ENCODE results near the gene SETD1A.

Gene SETD1A

DNA sequence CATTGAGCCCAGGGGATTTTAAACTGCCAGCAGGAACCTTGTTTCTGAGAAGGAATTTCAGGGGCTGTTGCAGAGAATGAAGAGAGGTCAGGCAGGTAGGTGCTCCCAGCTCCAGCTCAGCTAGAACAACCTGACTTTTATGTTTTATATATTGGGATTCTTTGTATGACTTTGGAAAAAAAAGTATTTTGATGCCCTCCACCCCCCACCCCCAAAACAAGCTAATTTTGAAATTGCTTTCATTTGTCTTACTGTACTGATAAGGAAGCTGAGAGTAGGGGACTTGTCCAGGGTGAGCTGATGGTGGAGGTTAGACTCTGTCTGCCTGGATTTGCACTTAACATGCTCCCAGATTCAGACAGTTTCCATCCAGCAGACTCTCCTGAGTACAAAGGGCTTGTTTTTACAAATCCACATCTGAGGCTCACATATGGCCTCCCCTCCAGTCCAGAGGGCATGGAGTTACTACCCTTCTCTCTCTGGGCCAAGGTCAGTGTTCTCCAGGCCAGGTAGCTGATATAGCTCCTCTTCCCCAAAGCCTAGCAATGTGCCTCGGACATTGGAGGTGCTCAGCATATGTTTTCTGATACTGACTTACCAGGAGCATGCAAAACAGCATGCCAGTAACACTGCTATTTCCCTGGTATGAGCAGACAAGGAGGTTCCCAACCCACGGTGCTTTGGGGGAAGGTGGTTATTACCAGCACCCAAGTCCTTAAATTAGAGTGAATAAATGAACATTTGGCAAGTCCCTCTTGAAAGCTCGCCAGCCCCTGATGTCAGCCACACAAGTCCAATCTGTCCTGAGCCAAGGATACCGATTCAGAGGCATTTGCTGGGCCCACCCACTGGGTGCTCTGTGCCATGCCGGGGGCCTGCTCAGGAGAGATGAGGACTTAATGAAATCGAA is 41.6 kb downstream of the SETD1A start:
- no peaks in the 10 kb centered on the region for H3K27me3 ChIP-seq (ENCODE audit: insufficient read depth, poor library complexity, severe bottlenecking)
- no peak overlapping the region for H3K27ac ChIP-seq (replicated peaks)
- no peak overlapping the region for H3K4me3 ChIP-seq (replicated peaks; ENCODE audit: insufficient read depth, low read length)
- TF ChIP-seq, protein P1, sequence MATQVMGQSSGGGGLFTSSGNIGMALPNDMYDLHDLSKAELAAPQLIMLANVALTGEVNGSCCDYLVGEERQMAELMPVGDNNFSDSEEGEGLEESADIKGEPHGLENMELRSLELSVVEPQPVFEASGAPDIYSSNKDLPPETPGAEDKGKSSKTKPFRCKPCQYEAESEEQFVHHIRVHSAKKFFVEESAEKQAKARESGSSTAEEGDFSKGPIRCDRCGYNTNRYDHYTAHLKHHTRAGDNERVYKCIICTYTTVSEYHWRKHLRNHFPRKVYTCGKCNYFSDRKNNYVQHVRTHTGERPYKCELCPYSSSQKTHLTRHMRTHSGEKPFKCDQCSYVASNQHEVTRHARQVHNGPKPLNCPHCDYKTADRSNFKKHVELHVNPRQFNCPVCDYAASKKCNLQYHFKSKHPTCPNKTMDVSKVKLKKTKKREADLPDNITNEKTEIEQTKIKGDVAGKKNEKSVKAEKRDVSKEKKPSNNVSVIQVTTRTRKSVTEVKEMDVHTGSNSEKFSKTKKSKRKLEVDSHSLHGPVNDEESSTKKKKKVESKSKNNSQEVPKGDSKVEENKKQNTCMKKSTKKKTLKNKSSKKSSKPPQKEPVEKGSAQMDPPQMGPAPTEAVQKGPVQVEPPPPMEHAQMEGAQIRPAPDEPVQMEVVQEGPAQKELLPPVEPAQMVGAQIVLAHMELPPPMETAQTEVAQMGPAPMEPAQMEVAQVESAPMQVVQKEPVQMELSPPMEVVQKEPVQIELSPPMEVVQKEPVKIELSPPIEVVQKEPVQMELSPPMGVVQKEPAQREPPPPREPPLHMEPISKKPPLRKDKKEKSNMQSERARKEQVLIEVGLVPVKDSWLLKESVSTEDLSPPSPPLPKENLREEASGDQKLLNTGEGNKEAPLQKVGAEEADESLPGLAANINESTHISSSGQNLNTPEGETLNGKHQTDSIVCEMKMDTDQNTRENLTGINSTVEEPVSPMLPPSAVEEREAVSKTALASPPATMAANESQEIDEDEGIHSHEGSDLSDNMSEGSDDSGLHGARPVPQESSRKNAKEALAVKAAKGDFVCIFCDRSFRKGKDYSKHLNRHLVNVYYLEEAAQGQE (IDR thresholded peaks at IDR 0.05; ENCODE audit: insufficient replicate concordance, low read depth) = no peak
- TF ChIP-seq POLR2AphosphoS5 (IDR thresholded peaks at IDR 0.05; ENCODE audit: low read depth) (no peak), SPI1 (IDR thresholded peaks at IDR 0.05; ENCODE audit: borderline replicate concordance, low read depth) (no peak), GABPA (IDR thresholded peaks at IDR 0.05; ENCODE audit: low read depth) (no peak)
- TF ChIP-seq, protein P2, sequence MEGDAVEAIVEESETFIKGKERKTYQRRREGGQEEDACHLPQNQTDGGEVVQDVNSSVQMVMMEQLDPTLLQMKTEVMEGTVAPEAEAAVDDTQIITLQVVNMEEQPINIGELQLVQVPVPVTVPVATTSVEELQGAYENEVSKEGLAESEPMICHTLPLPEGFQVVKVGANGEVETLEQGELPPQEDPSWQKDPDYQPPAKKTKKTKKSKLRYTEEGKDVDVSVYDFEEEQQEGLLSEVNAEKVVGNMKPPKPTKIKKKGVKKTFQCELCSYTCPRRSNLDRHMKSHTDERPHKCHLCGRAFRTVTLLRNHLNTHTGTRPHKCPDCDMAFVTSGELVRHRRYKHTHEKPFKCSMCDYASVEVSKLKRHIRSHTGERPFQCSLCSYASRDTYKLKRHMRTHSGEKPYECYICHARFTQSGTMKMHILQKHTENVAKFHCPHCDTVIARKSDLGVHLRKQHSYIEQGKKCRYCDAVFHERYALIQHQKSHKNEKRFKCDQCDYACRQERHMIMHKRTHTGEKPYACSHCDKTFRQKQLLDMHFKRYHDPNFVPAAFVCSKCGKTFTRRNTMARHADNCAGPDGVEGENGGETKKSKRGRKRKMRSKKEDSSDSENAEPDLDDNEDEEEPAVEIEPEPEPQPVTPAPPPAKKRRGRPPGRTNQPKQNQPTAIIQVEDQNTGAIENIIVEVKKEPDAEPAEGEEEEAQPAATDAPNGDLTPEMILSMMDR (IDR thresholded peaks at IDR 0.05; ENCODE audit: insufficient read depth, low read length) = no peak
- no peak for DNase-seq (ENCODE audit: low read depth in 1 of 2, low spot score in 1 of 2)

DNA sequence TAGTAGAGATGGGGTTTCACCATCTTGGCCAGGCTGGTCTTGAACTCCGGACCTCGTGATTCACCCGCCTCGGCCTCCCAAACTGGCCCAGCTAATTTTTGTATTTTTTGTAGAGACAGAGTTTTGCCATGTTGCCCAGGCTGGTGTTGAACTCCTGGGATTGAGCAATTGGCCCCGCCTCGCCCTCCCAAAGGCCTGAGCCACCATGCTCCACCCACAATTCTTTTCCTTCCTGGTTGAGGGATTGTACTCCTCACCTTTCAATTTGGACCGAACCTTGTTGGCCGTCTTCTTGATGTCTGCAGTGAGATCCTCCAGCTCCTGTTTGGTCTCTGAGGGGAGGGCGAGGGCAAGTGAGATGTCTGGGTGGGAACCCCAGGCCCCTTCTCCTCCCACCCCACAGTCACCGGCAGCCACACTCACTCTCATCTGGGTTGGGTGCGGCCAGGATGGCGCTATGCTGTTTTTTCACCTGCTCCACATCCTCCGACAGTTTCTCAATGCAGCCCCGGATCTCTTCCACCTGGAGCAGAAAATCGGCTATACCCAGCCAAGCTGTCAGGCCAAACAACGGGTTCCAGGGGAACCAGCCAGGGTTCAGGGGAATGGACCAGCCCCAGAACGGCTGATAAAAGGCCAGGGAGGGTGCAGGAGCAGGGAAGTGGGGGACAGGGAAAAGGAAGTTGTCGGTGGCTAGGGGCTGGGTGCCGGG is 43.3 kb downstream of the SETD1A start:
- TF ChIP-seq GABPA (IDR thresholded peaks at IDR 0.05; ENCODE audit: low read depth) (no peak), SPI1 (IDR thresholded peaks at IDR 0.05; ENCODE audit: borderline replicate concordance, low read depth) (no peak), POLR2AphosphoS5 (IDR thresholded peaks at IDR 0.05; ENCODE audit: low read depth) (no peak)
- TF ChIP-seq, protein P1 (IDR thresholded peaks at IDR 0.05; ENCODE audit: insufficient replicate concordance, low read depth) = no peak
- TF ChIP-seq, protein P2 (IDR thresholded peaks at IDR 0.05; ENCODE audit: insufficient read depth, low read length) = no peak
- no peak overlapping the region for H3K27ac ChIP-seq (replicated peaks)
- H3K27me3 ChIP-seq (ENCODE audit: insufficient read depth, poor library complexity, severe bottlenecking) = peaks cover 3% of the 10 kb centered on the region
- DNase-seq (ENCODE audit: low read depth in 1 of 2, low spot score in 1 of 2) = peak in 1 of 2 experiments; percentile 25
- H3K4me3 ChIP-seq (replicated peaks; ENCODE audit: insufficient read depth, low read length) = no peak overlapping the region

DNA sequence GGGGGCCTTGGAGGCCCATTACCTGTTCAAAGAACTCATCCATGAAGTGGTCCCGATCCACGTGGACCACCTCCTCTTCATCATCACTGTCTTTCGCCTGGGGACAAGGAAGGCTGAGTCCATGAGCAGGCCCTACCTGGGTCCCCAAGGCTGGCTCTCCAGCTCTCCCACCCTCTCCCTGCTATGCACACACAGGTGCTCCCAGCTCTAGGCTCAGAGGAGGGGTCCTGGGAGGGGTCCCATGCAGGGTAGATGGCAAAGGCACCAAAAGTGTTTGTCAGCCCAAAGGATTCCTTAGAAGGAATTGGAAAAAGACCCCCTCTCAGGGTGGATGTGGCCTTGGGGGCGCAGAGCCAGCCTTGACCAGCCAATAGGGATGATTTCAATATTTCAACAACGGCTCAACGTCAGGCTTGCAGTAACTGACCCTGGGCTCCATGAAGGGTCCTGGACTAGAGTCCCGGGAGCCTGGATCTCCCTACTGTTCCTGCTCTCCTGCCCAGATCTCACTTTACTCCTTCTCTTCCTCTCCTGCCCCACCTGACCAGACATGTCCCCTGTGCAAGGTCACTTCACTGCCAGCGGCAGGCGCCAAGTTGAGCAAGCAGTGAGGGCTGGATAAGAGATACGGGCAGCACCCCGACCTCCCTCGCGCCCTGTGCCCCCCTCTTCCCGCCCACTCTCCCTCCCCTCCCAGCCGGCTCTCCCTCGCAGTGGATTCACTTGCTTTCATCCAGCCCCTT is 44.1 kb downstream of the SETD1A start:
- Histone ChIP-seq H3K27me3 (ENCODE audit: insufficient read depth, poor library complexity, severe bottlenecking) (peaks cover 5% of the 10 kb centered on the region), H3K4me3 (replicated peaks; ENCODE audit: insufficient read depth, low read length) (no peak overlapping the region), H3K27ac (replicated peaks) (no peak overlapping the region)
- no peak for DNase-seq (ENCODE audit: low read depth in 1 of 2, low spot score in 1 of 2)
- TF ChIP-seq SPI1 (IDR thresholded peaks at IDR 0.05; ENCODE audit: borderline replicate concordance, low read depth) (no peak), GABPA (IDR thresholded peaks at IDR 0.05; ENCODE audit: low read depth) (no peak), POLR2AphosphoS5 (IDR thresholded peaks at IDR 0.05; ENCODE audit: low read depth) (no peak)
- TF ChIP-seq, protein P1 (IDR thresholded peaks at IDR 0.05; ENCODE audit: insufficient replicate concordance, low read depth) = no peak
- TF ChIP-seq, protein P2 (IDR thresholded peaks at IDR 0.05; ENCODE audit: insufficient read depth, low read length) = no peak
